ENCODE results near the gene CCDC80. TPM values are rescaled to one million over a fixed set of nuclear protein-coding genes. Genes with fewer than 3 reads are reported as not detected.

Gene CCDC80
- total RNA-seq, 2 experiments from 2014 or later: 0.59 to 0.63 TPM

- DNase-seq (ENCODE audit: low spot score): no peak
- Histone ChIP-seq H3K9me3 (ENCODE audit: low read length) (no peaks in the 10 kb centered on the region), H3K79me2 (ENCODE audit: insufficient read depth, low read depth, low read length) (no peaks in the 10 kb centered on the region), H2AFZ (ENCODE audit: low read length) (no peak overlapping the region), H3K9me2 (ENCODE audit: insufficient read depth, low read length) (no peaks in the 10 kb centered on the region), H3K4me3 (ENCODE audit: low read depth, low read length, poor library complexity, severe bottlenecking) (no peak overlapping the region), H4K20me1 (ENCODE audit: insufficient read depth, low read length) (no peaks in the 10 kb centered on the region), H3K4me2 (ENCODE audit: low read length) (no peak overlapping the region), H3K27ac (ENCODE audit: low read depth, low read length, poor library complexity, severe bottlenecking) (no peak overlapping the region), H3K36me3 (ENCODE audit: insufficient read depth, low read length) (no peaks in the 10 kb centered on the region; the same call in 1 of the 2 replicates), H3K4me1 (ENCODE audit: insufficient read depth, low read length, poor library complexity, severe bottlenecking) (no peaks in the 10 kb centered on the region)
- intact Hi-C loops (cut with micrococcal nuclease; ENCODE audit: unreplicated experiment): no loop called here
- BruUV-seq (replicated peaks): no TSS peak
- no peak for TF ChIP-seq EZH2phosphoT487 (IDR thresholded peaks at IDR 0.05; ENCODE audit: borderline replicate concordance, low read depth, low read length)
- ChIA-PET CTCF (ENCODE audit: unreplicated experiment) (no interaction called here), POLR2A (no interaction called here)
Measured at GRCh38 chr3:112598731-112599130, 42.2 kb downstream of the CCDC80 start.

- H3K4me1 ChIP-seq (ENCODE audit: insufficient read depth, low read length, poor library complexity, severe bottlenecking): no peaks in the 10 kb centered on the region
- peaks cover 7% of the 10 kb centered on the region for H3K36me3 ChIP-seq (ENCODE audit: insufficient read depth, low read length)
- no peak overlapping the region for H2AFZ ChIP-seq (ENCODE audit: low read length)
- BruUV-seq (replicated peaks): no TSS peak
- no peak overlapping the region for H3K27ac ChIP-seq (ENCODE audit: low read depth, low read length, poor library complexity, severe bottlenecking)
- H3K79me2 ChIP-seq (ENCODE audit: insufficient read depth, low read depth, low read length): no peaks in the 10 kb centered on the region
- no peak overlapping the region for H3K4me2 ChIP-seq (ENCODE audit: low read length)
- ChIA-PET CTCF (ENCODE audit: unreplicated experiment) (no interaction called here), POLR2A (no interaction called here)
- H4K20me1 ChIP-seq (ENCODE audit: insufficient read depth, low read length): no peaks in the 10 kb centered on the region
- H3K9me3 ChIP-seq (ENCODE audit: low read length): no peaks in the 10 kb centered on the region
- H3K9me2 ChIP-seq (ENCODE audit: insufficient read depth, low read length): no peaks in the 10 kb centered on the region
- no peak for DNase-seq (ENCODE audit: low spot score)
- TF ChIP-seq EZH2phosphoT487 (IDR thresholded peaks at IDR 0.05; ENCODE audit: borderline replicate concordance, low read depth, low read length) (no peak), CTCF (conservative IDR thresholded peaks at IDR 0.05; ENCODE audit: low read length) (no peak)
- intact Hi-C loops (cut with micrococcal nuclease; ENCODE audit: unreplicated experiment): no loop called here
- no peak overlapping the region for H3K4me3 ChIP-seq (ENCODE audit: low read depth, low read length, poor library complexity, severe bottlenecking)
Measured at GRCh38 chr3:112597945-112598344, 43.0 kb downstream of the CCDC80 start.

- H2AFZ ChIP-seq (ENCODE audit: low read length): no peak overlapping the region
- intact Hi-C loops (cut with micrococcal nuclease; ENCODE audit: unreplicated experiment): no loop called here
- no peak for DNase-seq (ENCODE audit: low spot score)
- TF ChIP-seq CTCF (conservative IDR thresholded peaks at IDR 0.05; ENCODE audit: low read length) (no peak), EZH2phosphoT487 (IDR thresholded peaks at IDR 0.05; ENCODE audit: borderline replicate concordance, low read depth, low read length) (no peak)
- H3K79me2 ChIP-seq (ENCODE audit: insufficient read depth, low read depth, low read length): no peaks in the 10 kb centered on the region
- no peaks in the 10 kb centered on the region for H3K9me2 ChIP-seq (ENCODE audit: insufficient read depth, low read length)
- H3K4me2 ChIP-seq (ENCODE audit: low read length): no peak overlapping the region
- H3K9me3 ChIP-seq (ENCODE audit: low read length): no peaks in the 10 kb centered on the region
- CTCF ChIA-PET (ENCODE audit: unreplicated experiment): no interaction called here
- H4K20me1 ChIP-seq (ENCODE audit: insufficient read depth, low read length): no peaks in the 10 kb centered on the region
- BruUV-seq (replicated peaks): no TSS peak
- peaks cover 8% of the 10 kb centered on the region for H3K4me1 ChIP-seq (ENCODE audit: insufficient read depth, low read length, poor library complexity, severe bottlenecking)
- H3K27ac ChIP-seq (ENCODE audit: low read depth, low read length, poor library complexity, severe bottlenecking): no peak overlapping the region
- POLR2A ChIA-PET: interaction anchor here (0.6 to 0.7 kb wide), 5 partner anchors 11 to 786 kb away, joined by 3 to 4 read pairs (median 3); no protein-coding TSS in a partner anchor
- H3K36me3 ChIP-seq (ENCODE audit: insufficient read depth, low read length): peaks cover 10% of the 10 kb centered on the region
- H3K4me3 ChIP-seq (ENCODE audit: low read depth, low read length, poor library complexity, severe bottlenecking): no peak overlapping the region
Measured at GRCh38 chr3:112594856-112595255, 46.1 kb downstream of the CCDC80 start.

Data from OCI-LY7 (cell line).